NK-92 (cell line): ENCODE results near the gene DCC.

Experiments
- DNase-seq: peaks from one replicate; lab custom pipeline; 2025; ENCODE audit not compliant: unreplicated experiment; lab: John Stamatoyannopoulos, UW

Gene DCC

GRCh38 chr18:52415131-52415530 is 75.1 kb downstream of the DCC start:
- DNase-seq: no peak

GRCh38 chr18:52422985-52423601 is 83.1 kb downstream of the DCC start:
- DNase-seq: no peak

GRCh38 chr18:52426041-52426440 is 86.0 kb downstream of the DCC start:
- no peak for DNase-seq

- DNase-seq: no peak
These were observed 86.5 kb downstream of the DCC start for GRCh38 chr18:52426462-52426861.

GRCh38 chr18:52427521-52428175 is 87.7 kb downstream of the DCC start:
- DNase-seq: no peak

GRCh38 chr18:52431683-52432082 is 91.7 kb downstream of the DCC start:
- DNase-seq: no peak

- no peak for DNase-seq
These were observed 93.8 kb downstream of the DCC start for GRCh38 chr18:52433797-52434196.

GRCh38 chr18:52435301-52435700 is 95.3 kb downstream of the DCC start:
- DNase-seq: no peak

GRCh38 chr18:52437161-52437560 is 97.2 kb downstream of the DCC start:
- DNase-seq: no peak

- DNase-seq: no peak
These were observed 99.5 kb downstream of the DCC start for GRCh38 chr18:52439457-52439856.

GRCh38 chr18:52441794-52442193 is 101.8 kb downstream of the DCC start:
- no peak for DNase-seq

GRCh38 chr18:52442686-52443085 is 102.7 kb downstream of the DCC start:
- no peak for DNase-seq

GRCh38 chr18:52451256-52451655 is 111.3 kb downstream of the DCC start:
- no peak for DNase-seq

- DNase-seq: no peak
These were observed 111.9 kb downstream of the DCC start for GRCh38 chr18:52451851-52452250.

GRCh38 chr18:52452427-52452826 is 112.4 kb downstream of the DCC start:
- no peak for DNase-seq

- DNase-seq: no peak
These were observed 119.9 kb downstream of the DCC start for GRCh38 chr18:52459890-52460289.

GRCh38 chr18:52462853-52463252 is 122.9 kb downstream of the DCC start:
- DNase-seq: no peak

GRCh38 chr18:52465391-52465790 is 125.4 kb downstream of the DCC start:
- DNase-seq: no peak

GRCh38 chr18:52468496-52468895 is 128.5 kb downstream of the DCC start:
- DNase-seq: no peak

GRCh38 chr18:52475325-52475724 is 135.3 kb downstream of the DCC start:
- no peak for DNase-seq

- DNase-seq: no peak
These were observed 141.1 kb downstream of the DCC start for GRCh38 chr18:52481116-52481515.

- no peak for DNase-seq
These were observed 145.0 kb downstream of the DCC start for GRCh38 chr18:52484977-52485376.

- DNase-seq: no peak
These were observed 146.1 kb downstream of the DCC start for GRCh38 chr18:52486052-52486451.
